SK-N-MC (cell line): ENCODE results near the gene OR10P1.

Experiments
- EZH2 ChIP-seq: fragments of 200-600 bp; sonication (generic); IDR thresholded peaks from one replicate; pipeline ENCODE4 v1.6.1; 2017; ENCODE audit warnings: antibody characterized with exemption
- POLR2AphosphoS5 ChIP-seq: IDR thresholded peaks from 2 replicates; pipeline ENCODE4 v1.6.1; 2012; ENCODE audit warnings: mild to moderate bottlenecking, low read depth, low read length, borderline replicate concordance

GRCh38 chr12:55642267-55642666, 5.6 kb downstream of the OR10P1 start:
- TF ChIP-seq EZH2 (no peak), POLR2AphosphoS5 (no peak)
